ENCODE data around the gene INSYN2B. TPM values are rescaled to one million over a fixed set of nuclear protein-coding genes. Genes with fewer than 3 reads are reported as not detected.

Gene INSYN2B
- total and polyA plus RNA-seq, 2 of the 8 experiments (the other 6 are each of a cell fraction or from before 2014, with no cell fraction given) = not detected

DNA sequence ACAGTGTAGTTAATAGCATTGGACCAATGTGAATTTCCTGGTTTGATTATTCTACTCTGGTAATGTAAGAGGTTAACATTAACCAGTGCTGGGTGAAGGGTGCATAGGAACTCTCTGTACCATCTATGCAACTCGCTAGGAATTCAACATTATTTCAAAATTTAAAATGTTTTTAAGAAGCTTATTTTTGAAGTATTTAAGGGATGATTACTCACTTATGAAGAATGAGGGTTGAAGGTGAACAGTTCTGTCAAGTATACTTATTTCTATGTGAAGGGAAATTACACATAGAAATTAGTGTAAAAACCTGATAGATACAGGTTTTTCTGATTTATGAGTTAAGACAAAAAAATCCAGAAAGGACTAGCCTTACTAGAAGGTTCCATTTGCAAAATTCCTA, 165.8 kb downstream of the INSYN2B start:
- Histone ChIP-seq H2AK5ac (ENCODE audit: low read depth, low read length) (no peak overlapping the region), H2BK15ac (ENCODE audit: low read length) (no peak overlapping the region), H2BK5ac (ENCODE audit: low read depth, low read length) (no peak overlapping the region), H3K23ac (ENCODE audit: insufficient read length) (no peak overlapping the region), H3K14ac (ENCODE audit: insufficient read length) (no peak overlapping the region), H4K5ac (ENCODE audit: insufficient read length, low read depth, low read length) (no peak overlapping the region), H3K27ac (ENCODE audit: low read depth, low read length) (no peak overlapping the region), H4K91ac (replicated peaks; ENCODE audit: insufficient read length, low read length) (no peak overlapping the region), H3K4me3 (ENCODE audit: extremely low read depth in 1 of 4, insufficient read depth in 2 of 4, low read depth in 3 of 4, low read length in 4 of 4) (no peak overlapping the region), H3K56ac (replicated peaks; ENCODE audit: insufficient read length, low read depth, low read length) (no peak overlapping the region), H2AFZ (ENCODE audit: low read length) (no peak overlapping the region), H2BK120ac (replicated peaks; ENCODE audit: low read depth, low read length) (no peak overlapping the region), H3K4me1 (replicated peaks in 1 of 4; ENCODE audit: control insufficient read depth in 3 of 4, insufficient read depth in 4 of 4, low read length in 3 of 4) (peaks cover 2 to 17% (median 16%) of the 10 kb centered on the region in 4 experiments), H4K20me1 (replicated peaks in 1 of 2; ENCODE audit: control insufficient read depth in 1 of 2, insufficient read depth in 2 of 2, low read length in 2 of 2) (no peaks in the 10 kb centered on the region), H4K8ac (ENCODE audit: extremely low read depth, insufficient read depth, low read length) (no peak overlapping the region), H3K27me3 (replicated peaks in 1 of 4; ENCODE audit: control insufficient read depth in 3 of 4, extremely low read depth in 1 of 4, insufficient read depth in 3 of 4, low read length in 3 of 4) (peaks cover 0 to 2% (median 0%) of the 10 kb centered on the region in 4 experiments; a peak in 1 of 7 replicates), H3K36me3 (ENCODE audit: control insufficient read depth in 2 of 4, insufficient read depth in 4 of 4, low read length in 3 of 4) (no peaks in the 10 kb centered on the region), H2BK12ac (ENCODE audit: low read depth, low read length) (no peak overlapping the region), H3K4me2 (ENCODE audit: insufficient read depth in 1 of 2, low read depth in 2 of 2, low read length in 2 of 2) (no peak overlapping the region), H3K9ac (replicated peaks in 1 of 4; ENCODE audit: extremely low read depth in 1 of 4, low read depth in 3 of 4, low read length in 3 of 4) (no peak overlapping the region), H2BK20ac (ENCODE audit: low read length) (no peak overlapping the region), H3K23me2 (ENCODE audit: low read depth, low read length) (0 out of 2 replicates have a peak, but pooled peaks cover 1% of the 10 kb centered on the region), H3K79me2 (ENCODE audit: control insufficient read depth in 1 of 2, insufficient read depth in 2 of 2, low read length in 2 of 2) (no peaks in the 10 kb centered on the region), H3K4ac (replicated peaks; ENCODE audit: insufficient read length, low read depth, low read length) (no peak overlapping the region), H3K18ac (ENCODE audit: extremely low read depth, low read length) (no peak overlapping the region), H3K9me3 (ENCODE audit: insufficient read depth in 2 of 2, low read depth in 1 of 2, low read length in 1 of 2) (peaks cover 0 to under 1% of the 10 kb centered on the region in 2 experiments; a peak in 1 of 4 replicates), H3K79me1 (ENCODE audit: low read depth, low read length) (no peaks in the 10 kb centered on the region)
- no peak for TF ChIP-seq ASH2L (IDR thresholded peaks at IDR 0.05; ENCODE audit: low read length)
- ChIA-PET POLR2A (ENCODE audit: partially characterized antibody) (no interaction called here), CTCF (ENCODE audit: partially characterized antibody) (no interaction called here)
- WGBS, 2 experiments (ENCODE audit: extremely low coverage in 1 of 2, insufficient coverage in 1 of 2, insufficient read length in 1 of 2, insufficient replicate concordance in 2 of 2, low coverage in 1 of 2, low lambda C conversion rate in 2 of 2, missing lambda C conversion rate in 1 of 2) = 80% methylated on average over 1 of the region's 1 CpG; no CpG with 5 or more reads in 1 of the 2 experiments
- no peak for DNase-seq (ENCODE audit: low read depth in 1 of 2, low spot score in 2 of 2)
- no peak for FAIRE-seq

MicroRNA genes within 50 kb of the gene (microRNA counts, 767-probe panel; counts per million panel counts)
- microRNA hsa-miR-378e = 8,007 counts per million, percentile 97 among the panel's probes with 10 or more counts

Small RNAs within 50 kb of the gene (microRNA-seq; reads per million reads assigned to microRNA genes)
- gene MIR378E (ENCODE audit: borderline microRNAs expressed in 2 of 2, borderline number of aligned reads in 2 of 2, borderline replicate concordance in 1 of 2) = 0 reads per million in 2 experiments

Small RNAs within 50 kb of the gene (small RNA-seq; reads per million reads assigned to genes)
- gene MIR378E (ENCODE audit: insufficient read depth) = not detected

Other genes with a start within 250 kb of the INSYN2B start
- gene FOXI1, start 125.4 kb upstream of the INSYN2B start, total RNA-seq (2021; fragmentation: NEBNext Ultra II Directional; extraction: Animal tissue kit (Norgen Biotek cat#: 25700)) = not detected in 2 replicates
- gene FOXI1, start 125.4 kb upstream of the INSYN2B start, polyA plus RNA-seq (2011; rRNA removed) = not detected in 2 replicates